RKO (cell line): ENCODE results near the gene VSTM1.
"Not testable (repeated sequence)": the region's sequence is repeated elsewhere in the genome, so short reads cannot be mapped to it uniquely, and the experiment has no call there.

Source experiments
- DNase-seq: peaks from one replicate; pipeline ENCODE4 v3.0.0-alpha.2; 2016; ENCODE audit warnings: low spot score

VSTM1 gene

GRCh38 chr19:54073829-54074228 lies 10.1 kb upstream of the VSTM1 start:
- no peak for DNase-seq

- DNase-seq: no peak
Observed at GRCh38 chr19:54069470-54069869, 5.8 kb upstream of the VSTM1 start.

- DNase-seq: no peak
Observed at GRCh38 chr19:54062643-54063042, 1.1 kb downstream of the VSTM1 start.

GRCh38 chr19:54047616-54048015 lies 16.1 kb downstream of the VSTM1 start:
- DNase-seq: no peak

GRCh38 chr19:54045771-54046170 lies 17.9 kb downstream of the VSTM1 start:
- no peak for DNase-seq

- no peak for DNase-seq
Observed at GRCh38 chr19:54042989-54043388, 20.7 kb downstream of the VSTM1 start.

- DNase-seq: no peak
Observed at GRCh38 chr19:54041969-54042606, 21.6 kb downstream of the VSTM1 start.

- no peak for DNase-seq
Observed at GRCh38 chr19:54040003-54040402, 23.7 kb downstream of the VSTM1 start.

- not testable (repeated sequence) for DNase-seq
Observed at GRCh38 chr19:54036542-54036941, 27.2 kb downstream of the VSTM1 start.

- peak; percentile 93 for DNase-seq
Observed at GRCh38 chr19:54035215-54036178, 28.2 kb downstream of the VSTM1 start.

- DNase-seq: peak; percentile 63
Observed at GRCh38 chr19:54030895-54031586, 32.7 kb downstream of the VSTM1 start.

GRCh38 chr19:54029930-54030490 lies 33.7 kb downstream of the VSTM1 start:
- DNase-seq: peak; percentile 80

- no peak for DNase-seq
Observed at GRCh38 chr19:54029301-54029700, 34.4 kb downstream of the VSTM1 start.

GRCh38 chr19:54026656-54027055 lies 37.0 kb downstream of the VSTM1 start:
- no peak for DNase-seq

GRCh38 chr19:54024660-54025059 lies 39.0 kb downstream of the VSTM1 start:
- peak; percentile 78 for DNase-seq

- DNase-seq: no peak
Observed at GRCh38 chr19:54023191-54023590, 40.5 kb downstream of the VSTM1 start.

- no peak for DNase-seq
Observed at GRCh38 chr19:54021932-54022331, 41.8 kb downstream of the VSTM1 start.

GRCh38 chr19:54021363-54021762 lies 42.3 kb downstream of the VSTM1 start:
- DNase-seq: no peak

- peak; percentile 48 for DNase-seq
Observed at GRCh38 chr19:54017261-54017660, 46.4 kb downstream of the VSTM1 start.

- no peak for DNase-seq
Observed at GRCh38 chr19:54014920-54015560, 48.7 kb downstream of the VSTM1 start.

GRCh38 chr19:54013866-54014265 lies 49.8 kb downstream of the VSTM1 start:
- DNase-seq: no peak
